CD4-positive, CD25-positive, alpha-beta regulatory T cell (primary cell): ENCODE measurements around the gene ZSCAN31. TPM values are rescaled to one million over a fixed set of nuclear protein-coding genes. Genes with fewer than 3 reads are reported as not detected.
"Not testable (repeated sequence)": the region's sequence is repeated elsewhere in the genome, so short reads cannot be mapped to it uniquely, and the experiment has no call there.

Source experiments
- ATAC-seq, 2 donors: fragments of 150-1000 bp; cut with Tn5 transposase; one replicate each; pipeline ENCODE4 v1.10.0; 2021; ENCODE audit warnings: low read depth in 2 of 2, moderate number of reproducible peaks in 2 of 2, moderate library complexity in 1 of 2
- DNase-seq, 3 donors: peaks; one replicate each; pipeline versions ENCODE4 v3.0.0 to v3.0.0-alpha.2; 2012 to 2022; ENCODE audit warnings: mixed read lengths in 1 of 3
- H3K27ac ChIP-seq: one replicate; pipeline ENCODE4 v1.7.0; 2013; ENCODE audit warnings: mild to moderate bottlenecking, low read length; ENCODE audit not compliant: insufficient read depth, poor library complexity, severe bottlenecking
- H3K27me3 ChIP-seq: one replicate; pipeline ENCODE4 v1.7.0; 2013; ENCODE audit warnings: low read length; ENCODE audit not compliant: control insufficient read depth, insufficient read depth
- H3K36me3 ChIP-seq: one replicate; pipeline ENCODE4 v1.7.0; 2013; ENCODE audit warnings: mild to moderate bottlenecking, low read length, moderate library complexity; ENCODE audit not compliant: control insufficient read depth, insufficient read depth
- H3K4me1 ChIP-seq: 2 replicates; pipeline ENCODE4 v1.7.0; 2013; ENCODE audit warnings: mild to moderate bottlenecking, low read length; ENCODE audit not compliant: insufficient read depth, control insufficient read depth, poor library complexity, severe bottlenecking
- H3K4me3 ChIP-seq: one replicate; pipeline ENCODE4 v1.7.0; 2013; ENCODE audit warnings: low read depth, mild to moderate bottlenecking, low read length, moderate library complexity
- H3K9me3 ChIP-seq, 2 experiments: 1 replicate in 1 of 2; 2 replicates in 1 of 2; pipeline ENCODE4 v1.7.0; 2013; ENCODE audit warnings: low read length in 2 of 2, mild to moderate bottlenecking in 1 of 2, moderate library complexity in 1 of 2; ENCODE audit not compliant: control insufficient read depth in 2 of 2
- H3K27ac Mint-ChIP-seq, 3 donors: one replicate each; pipeline ENCODE4 v1.8.0; 2020 to 2022; ENCODE audit warnings: mild to moderate bottlenecking in 3 of 3, mixed read lengths in 3 of 3, moderate library complexity in 2 of 3
- H3K27me3 Mint-ChIP-seq: one replicate; pipeline ENCODE4 v1.8.0; 2022; ENCODE audit warnings: mild to moderate bottlenecking, mixed read lengths
- H3K36me3 Mint-ChIP-seq: one replicate; pipeline ENCODE4 v1.8.0; 2020; ENCODE audit warnings: mixed read lengths
- H3K4me1 Mint-ChIP-seq, 4 donors: one replicate each; pipeline ENCODE4 v1.8.0; 2020 to 2022; ENCODE audit warnings: mixed read lengths in 4 of 4, mild to moderate bottlenecking in 1 of 4
- H3K4me3 Mint-ChIP-seq, 4 donors: one replicate each; pipeline ENCODE4 v1.8.0; 2020 to 2022; ENCODE audit warnings: mild to moderate bottlenecking in 4 of 4, mixed read lengths in 4 of 4, moderate library complexity in 3 of 4
- H3K9me3 Mint-ChIP-seq, 7 donors: one replicate each; pipeline ENCODE4 v1.8.0; 2020 to 2022; ENCODE audit warnings: mixed read lengths in 7 of 7, mild to moderate bottlenecking in 3 of 7, moderate library complexity in 2 of 7
- polyA plus RNA-seq, 4 donors: library from polyadenylated mRNA; unstranded; fragments of 300-500 nt; fragmentation: Illumina TruSeq; gene quantifications; one replicate each; pipeline ENCODE4 v1.2.3, GENCODE V29; 2021
- total RNA-seq: library from RNA; stranded (reverse); gene quantifications from one replicate; pipeline ENCODE4 v1.2.3, GENCODE V29; 2022

ZSCAN31 gene
- total and polyA plus RNA-seq, 5 donors from 2014 or later = 0.34 to 0.52 TPM; not detected in 3

DNA sequence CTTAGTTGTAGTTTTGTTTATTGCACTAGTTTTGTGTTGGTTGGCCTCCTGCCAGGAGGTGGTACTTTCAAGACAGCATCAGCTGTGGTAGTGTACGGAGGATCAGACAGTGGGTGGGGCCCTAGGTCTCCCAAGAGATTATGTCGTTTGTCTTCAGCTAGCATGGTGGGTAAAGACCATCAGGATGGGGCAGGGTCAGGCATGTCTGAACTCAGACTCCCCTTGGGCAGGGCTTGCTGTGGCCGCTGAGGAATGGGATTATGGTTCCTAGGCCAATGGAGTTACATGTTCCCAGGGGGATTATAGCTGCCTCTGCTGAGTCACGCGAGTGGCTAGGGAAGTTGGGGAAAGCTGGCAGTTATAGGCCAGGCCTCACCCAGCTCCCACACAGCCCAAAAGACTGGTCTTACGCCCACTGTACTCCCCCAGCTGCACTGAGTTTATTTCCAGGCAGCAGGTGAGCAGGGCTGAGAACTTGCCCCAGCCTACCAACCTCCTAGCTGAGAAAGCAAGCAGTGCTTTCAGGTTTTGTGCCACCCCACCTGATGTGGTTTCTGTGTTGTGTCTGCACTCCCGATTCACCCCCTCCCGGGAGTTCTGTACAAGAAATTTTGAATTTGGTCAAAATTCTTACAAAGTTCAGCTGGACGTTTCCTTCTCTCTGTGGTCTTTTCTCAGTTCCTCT lies 24.7 kb downstream of the ZSCAN31 start:
- H3K4me1 Mint-ChIP-seq = no peaks in the 10 kb centered on the region
- H3K4me1 ChIP-seq = no peaks in the 10 kb centered on the region
- peaks cover 45% of the 10 kb centered on the region for H3K27me3 Mint-ChIP-seq
- H3K4me3 Mint-ChIP-seq = peak overlapping the region in 1 of 4 donors; percentile 29
- H3K9me3 Mint-ChIP-seq = peaks cover 0 to 2% (median 0%) of the 10 kb centered on the region in 7 donors
- no peak for ATAC-seq
- no peaks in the 10 kb centered on the region for H3K36me3 Mint-ChIP-seq
- no peak overlapping the region for H3K27ac Mint-ChIP-seq
- peaks cover 15% of the 10 kb centered on the region for H3K27me3 ChIP-seq
- no peak overlapping the region for H3K4me3 ChIP-seq
- no peak for DNase-seq
- H3K27ac ChIP-seq = no peak overlapping the region
- H3K9me3 ChIP-seq = no peaks in the 10 kb centered on the region
- no peaks in the 10 kb centered on the region for H3K36me3 ChIP-seq

DNA sequence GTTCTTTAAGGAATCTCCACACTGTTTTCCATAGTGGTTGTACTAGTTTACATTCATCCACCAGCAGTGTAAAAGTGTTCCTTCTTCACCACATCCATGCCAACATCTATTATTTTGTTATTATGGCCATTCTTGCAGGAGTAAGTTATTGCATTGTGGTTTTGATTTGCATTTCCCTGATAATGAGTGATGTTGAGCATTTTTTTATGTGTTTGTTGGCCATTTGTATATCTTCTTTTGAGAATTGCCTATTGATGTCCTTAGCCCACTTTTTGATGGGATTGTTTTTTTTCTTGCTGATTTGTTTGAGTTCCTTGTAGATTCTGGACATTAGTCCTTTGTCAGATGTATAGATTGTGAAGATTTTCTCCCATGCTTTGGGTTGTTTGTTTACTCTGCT lies 29.6 kb downstream of the ZSCAN31 start:
- not testable (repeated sequence) for H3K9me3 Mint-ChIP-seq, H3K36me3 ChIP-seq, H3K36me3 Mint-ChIP-seq, H3K9me3 ChIP-seq, H3K4me1 ChIP-seq, H3K27me3 ChIP-seq, ATAC-seq, H3K4me3 ChIP-seq, H3K4me3 Mint-ChIP-seq, H3K27ac ChIP-seq, DNase-seq, H3K27ac Mint-ChIP-seq
- peaks cover 30% of the 10 kb centered on the region for H3K27me3 Mint-ChIP-seq
- H3K4me1 Mint-ChIP-seq = peaks cover 4 to 17% (median 11%) of the 10 kb centered on the region in 4 donors

DNA sequence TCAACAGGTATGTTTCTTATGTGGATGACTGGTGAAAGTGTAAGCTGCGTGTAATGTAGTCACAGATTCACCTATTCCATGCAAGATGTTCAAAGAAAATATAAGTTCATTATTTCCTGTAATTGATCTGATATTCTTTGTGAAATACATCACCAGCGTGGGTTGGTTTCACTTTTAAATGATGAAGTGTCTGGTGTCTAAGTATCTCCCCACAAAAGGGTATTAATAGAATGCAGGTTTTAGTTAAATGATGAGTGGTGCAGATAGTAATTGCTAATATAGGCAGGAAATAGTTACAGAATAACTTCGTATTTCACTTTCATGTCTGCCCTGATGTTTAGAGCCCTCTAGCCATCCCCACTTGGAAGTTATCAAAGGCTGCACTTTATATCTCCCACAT lies 32.4 kb downstream of the ZSCAN31 start:
- Mint-ChIP-seq H3K9me3 (peaks cover 0 to 5% (median 0%) of the 10 kb centered on the region in 7 donors), H3K4me3 (peak overlapping the region; percentile 2 to 69 (median 43)), H3K27ac (peak overlapping the region in 2 of 3 donors; percentile 19 to 23), H3K27me3 (peaks cover 6% of the 10 kb centered on the region), H3K4me1 (peaks cover 4 to 17% (median 11%) of the 10 kb centered on the region in 4 donors), H3K36me3 (no peaks in the 10 kb centered on the region)
- ATAC-seq (peak; percentile 52 to 65), DNase-seq (peak in 2 of 3 donors; percentile 3 to 67)
- Histone ChIP-seq H3K4me3 (peak overlapping the region; percentile 77), H3K27me3 (no peaks in the 10 kb centered on the region), H3K27ac (peak overlapping the region; percentile 52), H3K36me3 (no peaks in the 10 kb centered on the region), H3K4me1 (peaks cover 9% of the 10 kb centered on the region), H3K9me3 (no peaks in the 10 kb centered on the region)

DNA sequence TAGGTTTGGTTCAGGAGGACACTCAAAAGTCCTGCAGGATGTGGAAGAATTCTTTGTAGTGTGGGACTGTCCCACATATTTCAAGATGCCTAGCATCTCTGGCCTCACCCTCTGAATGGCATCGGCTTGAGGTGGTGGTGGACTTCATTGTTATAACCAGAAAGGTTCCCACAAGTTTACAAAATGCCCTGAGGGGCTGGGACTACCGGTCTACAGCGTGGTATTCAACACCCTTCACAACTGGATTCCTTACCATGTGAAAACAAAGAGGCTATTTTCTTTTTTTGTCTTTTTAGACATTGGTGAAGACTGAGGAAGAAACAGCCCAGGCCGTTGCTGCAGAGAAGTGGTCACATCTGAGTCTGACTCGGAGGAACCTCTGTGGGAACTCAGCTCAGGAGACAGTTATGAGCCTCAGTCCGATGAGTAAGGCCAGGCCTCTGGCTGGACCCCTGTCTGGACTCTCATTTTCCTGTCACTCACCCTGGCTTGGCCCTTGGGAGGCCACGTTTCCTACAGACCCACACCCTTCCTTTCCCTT lies 39.4 kb downstream of the ZSCAN31 start:
- no peak overlapping the region for H3K27ac ChIP-seq
- no peak for ATAC-seq
- peaks cover 0 to 4% (median 0%) of the 10 kb centered on the region in 7 donors for H3K9me3 Mint-ChIP-seq

DNA sequence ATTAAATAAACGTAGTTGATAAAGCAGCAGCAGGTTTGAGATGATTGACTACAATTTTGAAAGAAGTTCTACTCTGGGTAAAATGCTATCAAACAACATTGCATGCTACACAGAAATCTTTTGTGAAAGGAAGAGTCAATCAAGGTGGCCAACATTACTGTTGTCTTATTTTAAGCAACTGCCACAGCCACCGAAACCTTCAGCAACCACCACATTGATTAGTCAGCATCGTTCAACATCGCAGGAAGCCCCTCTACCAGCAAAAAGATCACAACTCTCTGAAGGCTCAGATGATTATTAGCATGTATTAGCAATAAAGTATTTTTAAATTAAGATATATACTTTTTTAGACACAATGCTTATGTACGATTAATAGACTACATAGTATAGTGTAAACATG lies 40.6 kb downstream of the ZSCAN31 start:
- Mint-ChIP-seq H3K9me3 (peaks cover 0 to 5% (median 0%) of the 10 kb centered on the region in 7 donors), H3K27me3 (peaks cover 4% of the 10 kb centered on the region), H3K27ac (no peak overlapping the region), H3K4me3 (no peak overlapping the region), H3K4me1 (no peaks in the 10 kb centered on the region), H3K36me3 (peaks cover 3% of the 10 kb centered on the region)
- H3K4me3 ChIP-seq = no peak overlapping the region
- no peaks in the 10 kb centered on the region for H3K9me3 ChIP-seq
- H3K27me3 ChIP-seq = no peaks in the 10 kb centered on the region
- H3K27ac ChIP-seq = no peak overlapping the region
- no peaks in the 10 kb centered on the region for H3K4me1 ChIP-seq
- ATAC-seq (no peak), DNase-seq (no peak)
- no peaks in the 10 kb centered on the region for H3K36me3 ChIP-seq

More for the DNA sequence above, 39.4 kb downstream of the ZSCAN31 start:
- no peaks in the 10 kb centered on the region for H3K4me1 ChIP-seq
- no peak overlapping the region for H3K27ac Mint-ChIP-seq
- H3K27me3 ChIP-seq = no peaks in the 10 kb centered on the region
- DNase-seq = no peak
- H3K4me3 ChIP-seq = no peak overlapping the region
- H3K27me3 Mint-ChIP-seq = peaks cover 4% of the 10 kb centered on the region
- H3K4me3 Mint-ChIP-seq = no peak overlapping the region
- H3K4me1 Mint-ChIP-seq = no peaks in the 10 kb centered on the region
- no peaks in the 10 kb centered on the region for H3K36me3 ChIP-seq
- peaks cover 3% of the 10 kb centered on the region for H3K36me3 Mint-ChIP-seq
- H3K9me3 ChIP-seq = no peaks in the 10 kb centered on the region

DNA sequence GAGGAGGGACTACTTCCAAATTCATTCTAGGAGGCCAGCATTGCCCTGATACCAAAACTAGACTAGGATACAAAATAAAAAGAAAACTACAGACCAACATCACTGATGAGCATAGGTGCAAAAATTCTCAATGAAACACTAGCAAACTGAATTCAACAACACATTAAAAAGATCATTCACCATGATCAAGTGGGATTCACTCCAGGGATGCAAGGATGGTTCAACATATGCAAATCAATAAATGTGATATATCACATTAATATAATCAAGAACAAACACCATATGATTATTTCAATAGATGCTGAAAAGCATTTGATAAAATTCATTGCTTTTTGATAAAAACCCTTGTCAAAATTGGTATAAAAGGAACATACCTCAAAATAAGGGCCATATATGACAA lies 44.4 kb downstream of the ZSCAN31 start:
- H3K27ac ChIP-seq = no peak overlapping the region
- peaks cover 9% of the 10 kb centered on the region for H3K36me3 Mint-ChIP-seq
- H3K9me3 ChIP-seq = no peaks in the 10 kb centered on the region
- peaks cover 15% of the 10 kb centered on the region for H3K27me3 Mint-ChIP-seq
- H3K36me3 ChIP-seq = no peaks in the 10 kb centered on the region
- H3K27me3 ChIP-seq = no peaks in the 10 kb centered on the region
- no peak overlapping the region for H3K4me3 ChIP-seq
- ATAC-seq (no peak), DNase-seq (no peak)
- peaks cover 0 to 5% (median 0%) of the 10 kb centered on the region in 7 donors for H3K9me3 Mint-ChIP-seq
- no peak overlapping the region for H3K27ac Mint-ChIP-seq
- no peaks in the 10 kb centered on the region for H3K4me1 Mint-ChIP-seq
- H3K4me1 ChIP-seq = no peaks in the 10 kb centered on the region
- no peak overlapping the region for H3K4me3 Mint-ChIP-seq

DNA sequence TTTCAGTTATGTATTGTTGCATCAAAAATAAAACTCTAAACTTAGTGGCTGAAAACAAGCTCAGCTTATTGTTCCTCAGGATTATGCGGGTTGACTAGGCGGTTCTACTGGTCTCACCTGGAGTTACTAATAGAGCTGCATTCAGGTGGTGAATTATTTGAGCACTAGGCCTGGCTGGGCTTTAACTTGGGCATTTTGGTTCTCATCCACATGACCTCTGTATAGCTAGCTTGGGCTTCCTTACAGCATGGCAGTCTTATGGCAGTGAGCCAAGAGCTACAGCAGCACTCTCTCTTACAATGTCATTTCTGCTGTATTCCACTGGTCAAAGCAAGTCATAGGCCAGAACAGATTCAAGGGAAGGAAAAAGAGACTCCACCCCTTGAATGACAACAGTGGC lies 53.0 kb downstream of the ZSCAN31 start:
- no peak for DNase-seq
- no peak for ATAC-seq
- peaks cover 33% of the 10 kb centered on the region for H3K27me3 Mint-ChIP-seq
- Histone ChIP-seq H3K27me3 (peaks cover 11% of the 10 kb centered on the region), H3K36me3 (no peaks in the 10 kb centered on the region), H3K27ac (no peak overlapping the region), H3K4me1 (peaks cover 11% of the 10 kb centered on the region), H3K9me3 (no peaks in the 10 kb centered on the region), H3K4me3 (no peak overlapping the region)
- H3K4me3 Mint-ChIP-seq = no peak overlapping the region
- no peak overlapping the region for H3K27ac Mint-ChIP-seq
- H3K36me3 Mint-ChIP-seq = peaks cover 15% of the 10 kb centered on the region
- peaks cover 0 to 11% (median 9%) of the 10 kb centered on the region in 4 donors for H3K4me1 Mint-ChIP-seq
- peaks cover 0 to 13% (median 0%) of the 10 kb centered on the region in 7 donors for H3K9me3 Mint-ChIP-seq
